GM10248 (cell line): Measurements from ENCODE around the gene CLRN3.

Experiments used
- CTCF ChIA-PET: fragments of 300-600 bp; sonication (Branson Sonifier 250); formaldehyde crosslinking; extraction: SDS; loops from one replicate; lab custom pipeline; 2021; ENCODE audit warnings: antibody characterized with exemption; lab: Yijun Ruan, JAX
- POLR2A ChIA-PET: fragments of 350-650 bp; sonication (Branson Sonifier 250); formaldehyde crosslinking; extraction: SDS; loops from one replicate; lab custom pipeline; 2020; ENCODE audit warnings: antibody characterized with exemption; lab: Yijun Ruan, JAX
- DNase-seq: peaks from one replicate; pipeline ENCODE4 v3.0.0; 2012; ENCODE audit errors: extremely low spot score
- CTCF ChIP-seq: IDR thresholded peaks from 2 replicates; pipeline ENCODE4 v1.5.1; 2012; ENCODE audit warnings: mild to moderate bottlenecking, low read depth; ENCODE audit errors: extremely low read depth, missing control alignments, control extremely low read depth

Gene CLRN3

GRCh38 chr10:127863231-127863825 is 29.4 kb downstream of the CLRN3 start:
- DNase-seq, result no peak
- ChIA-PET CTCF (interaction anchor here (1.1 kb wide), 1 partner anchor 9 kb away, joined by 4 read pairs; no protein-coding TSS in a partner anchor), POLR2A (no interaction called here)
- TF ChIP-seq CTCF, result no peak

DNA sequence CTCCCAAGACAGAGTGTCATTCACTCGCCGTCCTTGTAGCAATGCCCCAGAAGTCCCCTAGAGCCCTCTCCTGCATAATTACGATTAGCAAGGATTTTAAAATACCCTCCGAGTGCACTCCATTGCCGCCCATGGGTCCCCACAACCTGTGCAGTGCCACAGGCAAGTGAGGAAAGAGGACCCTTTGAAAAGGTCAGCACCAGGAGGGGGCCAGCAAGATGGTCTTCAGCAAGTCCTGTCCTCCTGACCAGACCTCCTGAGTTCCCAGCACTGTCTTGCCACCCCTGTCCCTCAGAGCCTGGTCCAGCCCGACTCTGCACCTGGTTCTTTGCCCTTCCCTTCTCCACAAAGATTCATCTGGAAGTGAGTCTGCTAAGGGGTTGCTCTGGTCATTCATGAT is 32.1 kb downstream of the CLRN3 start:
- CTCF ChIA-PET, result no interaction called here
- POLR2A ChIA-PET, result no interaction called here
- no peak for TF ChIP-seq CTCF
- no peak for DNase-seq

DNA sequence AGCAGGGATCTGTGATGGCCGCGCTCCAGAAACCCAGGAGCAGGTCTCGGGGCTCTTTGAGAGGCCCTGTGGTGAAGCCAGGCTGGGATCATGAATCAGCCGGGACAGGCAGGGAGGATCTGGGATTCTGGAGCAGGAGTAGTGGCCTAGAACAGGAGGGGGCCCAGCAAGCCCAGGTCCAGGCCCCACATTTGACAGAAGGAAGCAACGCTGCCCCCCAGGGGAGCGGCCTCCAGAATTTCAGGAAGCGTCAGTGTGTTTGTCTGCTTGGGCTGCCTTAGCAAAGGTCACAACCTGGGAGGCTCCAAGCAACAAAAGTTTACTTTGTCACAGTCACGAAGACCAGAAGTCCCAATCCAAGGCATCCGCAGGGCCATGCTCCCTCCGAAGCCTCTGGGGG is 36.8 kb downstream of the CLRN3 start:
- POLR2A ChIA-PET, result no interaction called here
- CTCF ChIA-PET, result interaction anchor here (2.5 to 2.8 kb wide), 2 partner anchors 11 to 1876 kb away, joined by 5 to 17 read pairs; no protein-coding TSS in a partner anchor

DNA sequence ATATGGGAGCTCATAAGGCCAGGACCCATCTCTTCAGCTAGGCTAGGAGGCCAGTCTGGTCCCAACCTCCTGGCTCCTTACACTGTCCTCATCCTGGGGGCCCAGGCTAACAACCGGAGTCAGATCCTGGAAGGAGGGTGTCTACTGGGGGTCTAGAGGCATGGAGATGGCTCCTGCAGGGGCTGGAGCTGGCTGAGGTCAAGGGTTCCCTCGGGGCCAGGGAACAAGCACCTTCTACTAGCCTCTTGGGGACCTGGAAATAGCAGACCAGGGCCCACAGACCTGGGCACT is 37.2 kb downstream of the CLRN3 start:
- TF ChIP-seq CTCF, result no peak
- ChIA-PET POLR2A (no interaction called here), CTCF (interaction anchor here (2.5 to 2.8 kb wide), 2 partner anchors 10 to 1875 kb away, joined by 5 to 17 read pairs; no protein-coding TSS in a partner anchor)
- DNase-seq, result no peak

More for the DNA sequence above, 36.8 kb downstream of the CLRN3 start:
- no peak for DNase-seq
- no peak for TF ChIP-seq CTCF

DNA sequence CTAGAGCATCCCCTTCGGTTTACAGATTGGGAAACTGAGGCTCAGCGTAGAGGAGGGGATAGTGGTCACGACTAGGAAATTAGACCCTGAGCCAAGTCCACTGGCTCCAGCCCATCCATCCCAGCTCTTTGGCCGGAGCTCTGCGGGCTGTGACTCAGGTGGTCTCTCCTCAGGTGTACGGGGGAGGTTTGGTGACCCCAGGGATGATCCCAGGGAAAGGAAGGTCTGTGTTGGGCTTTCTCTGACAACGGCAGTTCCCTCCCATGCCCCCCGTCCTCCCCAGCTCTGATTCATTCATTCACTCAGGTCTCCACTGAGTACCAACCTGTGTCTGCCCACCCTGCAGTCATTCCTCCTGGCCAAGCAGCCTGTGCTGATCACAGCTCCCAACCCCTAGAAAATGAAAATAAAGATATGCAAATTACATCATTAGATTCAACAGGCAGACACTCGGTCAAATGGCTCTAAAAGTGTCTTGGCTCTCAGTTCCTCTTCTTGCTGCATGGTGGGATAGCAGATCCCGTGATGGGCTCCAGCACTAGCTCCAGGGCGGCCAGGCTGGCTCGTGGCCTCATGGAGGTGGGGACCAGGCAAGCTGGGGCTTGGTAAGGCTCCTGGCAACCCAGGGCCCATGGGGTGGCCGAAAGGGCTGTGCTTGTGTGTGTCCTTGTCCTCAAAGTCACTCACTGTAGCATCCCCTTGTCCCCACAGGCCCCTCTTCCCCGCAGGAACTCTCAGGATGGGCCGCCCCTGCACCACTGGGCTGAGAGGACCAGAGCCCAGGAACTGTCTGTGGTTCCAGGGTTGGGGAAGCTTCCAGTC is 37.8 kb downstream of the CLRN3 start:
- DNase-seq, result peak; percentile 41
- CTCF ChIA-PET, result interaction anchor here (0.8 to 2.8 kb wide), 18 partner anchors 8 to 1875 kb away, joined by 3 to 17 read pairs (median 4); no protein-coding TSS in a partner anchor
- TF ChIP-seq CTCF, result no peak
- POLR2A ChIA-PET, result no interaction called here

DNA sequence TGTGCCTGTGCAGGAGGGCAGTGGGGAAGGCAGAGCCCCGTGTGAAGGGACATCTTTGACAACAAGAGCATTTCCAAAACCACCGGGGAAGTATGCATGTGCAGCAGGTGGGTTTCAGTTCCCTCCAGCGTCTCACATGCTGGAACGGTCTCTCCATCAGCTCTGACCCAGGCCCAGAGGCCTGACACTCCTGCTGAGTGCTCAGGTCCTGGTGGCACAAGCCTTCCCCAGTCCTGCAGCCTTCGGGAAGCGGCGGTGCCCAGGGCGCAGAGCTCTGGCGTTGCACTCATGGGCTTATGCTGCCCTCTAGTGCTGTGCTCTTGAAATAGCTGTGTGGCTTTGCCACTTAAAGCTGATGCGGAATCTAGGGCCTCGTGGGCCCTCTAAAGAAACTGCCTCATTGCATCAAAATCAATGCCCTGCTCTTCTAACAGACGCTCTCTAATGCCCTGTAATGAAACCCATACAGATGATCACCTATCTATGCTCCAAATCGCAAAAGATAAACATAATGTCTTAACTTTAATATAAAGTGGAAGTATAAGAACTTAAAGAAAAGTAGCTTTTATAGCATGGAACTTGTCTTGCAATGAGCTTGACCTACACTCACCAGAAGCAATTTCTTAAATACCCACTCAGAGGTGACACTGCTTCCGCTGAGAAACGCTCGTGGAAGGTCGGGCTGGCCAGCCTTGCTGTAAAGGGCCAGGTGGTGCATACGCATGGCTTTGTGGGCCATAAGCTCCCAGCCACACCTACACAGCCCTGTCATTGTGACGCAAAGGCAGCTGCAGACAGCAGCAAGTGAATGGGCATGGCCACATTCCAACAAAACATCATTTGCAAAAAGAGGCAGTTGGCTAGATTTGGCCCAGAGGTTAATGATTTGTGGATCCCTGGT is 38.6 kb downstream of the CLRN3 start:
- POLR2A ChIA-PET, result no interaction called here
- DNase-seq, result peak; percentile 77
- CTCF ChIA-PET, result interaction anchor here (0.6 to 2.8 kb wide), 24 partner anchors 9 to 1874 kb away, joined by 3 to 17 read pairs (median 4); no protein-coding TSS in a partner anchor
- peak; percentile 71 for TF ChIP-seq CTCF
